H1 (cell line): Measurements from ENCODE around the gene RIN1. TPM values are rescaled to one million over a fixed set of nuclear protein-coding genes. Genes with fewer than 3 reads are reported as not detected.

ENCODE experiments used
- CTCF ChIA-PET: fragments of 300-600 bp; sonication (Branson Sonifier 250); formaldehyde crosslinking; loops from one replicate; lab custom pipeline; 2021; ENCODE audit not compliant: partially characterized antibody; lab: Charles Lee
- POLR2A ChIA-PET: fragments of 300-600 bp; sonication (Branson Sonifier 250); formaldehyde crosslinking; loops from one replicate; lab custom pipeline; 2021; ENCODE audit warnings: inconsistent platforms; ENCODE audit not compliant: partially characterized antibody; lab: Charles Lee
- DNase-seq, 2 experiments: peaks; one replicate each; pipeline versions ENCODE4 v3.0.0 to v3.0.0-alpha.2; 2010 to 2022; ENCODE audit warnings: low spot score in 2 of 2, low read depth in 1 of 2, mixed read lengths in 1 of 2
- FAIRE-seq: peaks from 2 replicates; lab custom pipeline; 2011; peaks lifted over from hg19 to GRCh38; lab: Jason Lieb, UNC
- H2AFZ ChIP-seq: 2 replicates; pipeline ENCODE4 v1.8.1; 2012; ENCODE audit warnings: low read length, inconsistent platforms
- H2AK5ac ChIP-seq: 2 replicates; pipeline ENCODE4 v1.6.1; 2013; ENCODE audit warnings: low read depth, low read length
- H2BK120ac ChIP-seq: replicated peaks from 2 replicates; pipeline ENCODE3; 2013; ENCODE audit warnings: low read depth, low read length, inconsistent platforms
- H2BK12ac ChIP-seq: 2 replicates; pipeline ENCODE4 v1.6.1; 2013; ENCODE audit warnings: low read depth, low read length
- H2BK15ac ChIP-seq: 2 replicates; pipeline ENCODE4 v1.6.1; 2013; ENCODE audit warnings: low read length
- H2BK20ac ChIP-seq: 2 replicates; pipeline ENCODE4 v1.6.1; 2013; ENCODE audit warnings: low read length
- H2BK5ac ChIP-seq: 2 replicates; pipeline ENCODE4 v1.6.1; 2013; ENCODE audit warnings: low read depth, low read length
- H3K14ac ChIP-seq: 2 replicates; pipeline ENCODE4 v1.6.1; 2013; ENCODE audit warnings: inconsistent platforms; ENCODE audit not compliant: insufficient read length
- H3K18ac ChIP-seq: 2 replicates; pipeline ENCODE4 v1.6.1; 2013; ENCODE audit warnings: low read length; ENCODE audit errors: extremely low read depth
- H3K23ac ChIP-seq: 2 replicates; pipeline ENCODE4 v1.6.1; 2013; ENCODE audit warnings: inconsistent platforms; ENCODE audit not compliant: insufficient read length
- H3K23me2 ChIP-seq: 2 replicates; pipeline ENCODE4 v1.6.1; 2013; ENCODE audit warnings: low read depth, low read length
- H3K27ac ChIP-seq: 2 replicates; pipeline ENCODE4 v1.6.1; 2011; ENCODE audit warnings: low read depth, low read length, inconsistent platforms
- H3K27me3 ChIP-seq, 4 experiments: replicated peaks in 1 of 4; 1 replicate in 1 of 4; 2 replicates in 3 of 4; pipeline versions ENCODE4 v1.6.1 to v1.8.1; 2011 to 2013; ENCODE audit warnings: low read length in 3 of 4, mild to moderate bottlenecking in 3 of 4, inconsistent platforms in 2 of 4, mixed read lengths in 2 of 4, moderate library complexity in 1 of 4; ENCODE audit not compliant: control insufficient read depth in 3 of 4, insufficient read depth in 3 of 4; ENCODE audit errors: extremely low read depth in 1 of 4
- H3K36me3 ChIP-seq, 4 experiments: 2 replicates each; pipeline versions ENCODE4 v1.6.1 to v1.8.1; 2011 to 2013; ENCODE audit warnings: mild to moderate bottlenecking in 4 of 4, low read length in 3 of 4, moderate library complexity in 2 of 4, control low read depth in 1 of 4, inconsistent platforms in 1 of 4; ENCODE audit not compliant: insufficient read depth in 4 of 4, control insufficient read depth in 2 of 4
- H3K4ac ChIP-seq: replicated peaks from 2 replicates; pipeline ENCODE3; 2013; ENCODE audit warnings: low read length, low read depth, mixed read lengths, inconsistent platforms; ENCODE audit not compliant: insufficient read length
- H3K4me1 ChIP-seq, 4 experiments: replicated peaks in 1 of 4; 1 replicate in 1 of 4; 2 replicates in 3 of 4; pipeline versions ENCODE4 v1.6.1 to v1.8.1; 2011 to 2013; ENCODE audit warnings: low read length in 3 of 4, inconsistent platforms in 2 of 4, mixed read lengths in 1 of 4; ENCODE audit not compliant: insufficient read depth in 4 of 4, control insufficient read depth in 3 of 4
- H3K4me2 ChIP-seq, 2 experiments: 2 replicates each; pipeline versions ENCODE4 v1.6.1 to v1.8.1; 2011 to 2013; ENCODE audit warnings: low read depth in 2 of 2, low read length in 2 of 2, control low read depth in 1 of 2, inconsistent platforms in 1 of 2, mild to moderate bottlenecking in 1 of 2; ENCODE audit not compliant: insufficient read depth in 1 of 2
- H3K4me3 ChIP-seq, 4 experiments: fragments of 200-600, 300-600 bp in 1 of 4; sonication (generic), shearing (Covaris generic), sonication (Bioruptor Twin) in 1 of 4; 2 replicates each; pipeline versions ENCODE4 v1.5.1 to v1.8.1; 2011 to 2016; ENCODE audit warnings: low read length in 4 of 4, low read depth in 3 of 4, control low read depth in 2 of 4, inconsistent platforms in 2 of 4, mild to moderate bottlenecking in 2 of 4, mixed read lengths in 1 of 4, moderate library complexity in 1 of 4; ENCODE audit not compliant: insufficient read depth in 2 of 4; ENCODE audit errors: extremely low read depth in 1 of 4
- H3K56ac ChIP-seq: replicated peaks from 2 replicates; pipeline ENCODE3; 2013; ENCODE audit warnings: low read depth, mild to moderate bottlenecking, mixed read lengths, low read length, inconsistent platforms; ENCODE audit not compliant: insufficient read length
- H3K79me1 ChIP-seq: 2 replicates; pipeline ENCODE4 v1.6.1; 2013; ENCODE audit warnings: low read depth, low read length, control low read depth
- H3K79me2 ChIP-seq, 2 experiments: 2 replicates each; pipeline versions ENCODE4 v1.6.1 to v1.8.1; 2012 to 2013; ENCODE audit warnings: low read length in 2 of 2, mild to moderate bottlenecking in 2 of 2, inconsistent platforms in 1 of 2; ENCODE audit not compliant: insufficient read depth in 2 of 2, control insufficient read depth in 1 of 2
- H3K9ac ChIP-seq, 4 experiments: replicated peaks in 1 of 4; 1 replicate in 1 of 4; 2 replicates in 3 of 4; pipeline versions ENCODE4 v1.6.1 to v1.8.1; 2011 to 2013; ENCODE audit warnings: low read depth in 3 of 4, low read length in 3 of 4, control low read depth in 2 of 4, mild to moderate bottlenecking in 2 of 4, moderate library complexity in 2 of 4, inconsistent platforms in 1 of 4; ENCODE audit errors: extremely low read depth in 1 of 4
- H3K9me3 ChIP-seq, 2 experiments: 2 replicates each; pipeline versions ENCODE4 v1.6.1 to v1.8.1; 2012 to 2013; ENCODE audit warnings: mild to moderate bottlenecking in 2 of 2, moderate library complexity in 2 of 2, control low read depth in 1 of 2, inconsistent platforms in 1 of 2, low read depth in 1 of 2, low read length in 1 of 2, mixed read lengths in 1 of 2; ENCODE audit not compliant: insufficient read depth in 2 of 2
- H4K20me1 ChIP-seq, 2 experiments: replicated peaks in 1 of 2; 2 replicates each; pipeline versions ENCODE3 to v1.8.1; 2011 to 2013; ENCODE audit warnings: inconsistent platforms in 2 of 2, low read length in 2 of 2, mild to moderate bottlenecking in 1 of 2; ENCODE audit not compliant: insufficient read depth in 2 of 2, control insufficient read depth in 1 of 2
- H4K5ac ChIP-seq: 2 replicates; pipeline ENCODE4 v1.6.1; 2013; ENCODE audit warnings: low read length, low read depth, mixed read lengths, inconsistent platforms; ENCODE audit not compliant: insufficient read length
- H4K8ac ChIP-seq: 2 replicates; pipeline ENCODE4 v1.8.0; 2013; ENCODE audit warnings: mild to moderate bottlenecking, moderate library complexity, low read length, inconsistent platforms; ENCODE audit not compliant: insufficient read depth; ENCODE audit errors: extremely low read depth
- H4K91ac ChIP-seq: replicated peaks from 2 replicates; pipeline ENCODE3; 2013; ENCODE audit warnings: low read length, mixed read lengths, inconsistent platforms; ENCODE audit not compliant: insufficient read length
- BRCA1 ChIP-seq: IDR thresholded peaks from 2 replicates; pipeline ENCODE4 v1.6.1; 2012; ENCODE audit warnings: low read depth, low read length, improper control_type of control experiment
- EZH2 ChIP-seq: fragments of 200-600 bp; sonication (generic); IDR thresholded peaks from 2 replicates; pipeline ENCODE4 v1.7.1; 2012; ENCODE audit warnings: low read depth, mild to moderate bottlenecking, moderate library complexity, low read length, inconsistent platforms; ENCODE audit not compliant: severe bottlenecking
- NANOG ChIP-seq: IDR thresholded peaks from 2 replicates; pipeline ENCODE4 v1.6.1; 2011; ENCODE audit warnings: low read length, low read depth, mild to moderate bottlenecking, inconsistent platforms; ENCODE audit not compliant: insufficient read depth, poor library complexity, severe bottlenecking
- NRF1 ChIP-seq: IDR thresholded peaks from 2 replicates; pipeline ENCODE4 v1.6.1; 2011; ENCODE audit warnings: mild to moderate bottlenecking, low read depth, low read length, improper control_type of control experiment
- RXRA ChIP-seq: IDR thresholded peaks from 2 replicates; pipeline ENCODE4 v1.6.1; 2011; ENCODE audit warnings: low read depth, mild to moderate bottlenecking, low read length, moderate library complexity; ENCODE audit not compliant: insufficient read depth
- SAP30 ChIP-seq: fragments of 300-600 bp; sonication (generic); IDR thresholded peaks from 2 replicates; pipeline ENCODE4 v1.7.1; 2012; ENCODE audit warnings: low read length, moderate library complexity, mild to moderate bottlenecking, inconsistent platforms; ENCODE audit not compliant: insufficient read depth, insufficient replicate concordance
- SUZ12 ChIP-seq: fragments of 200-600 bp; sonication (generic); IDR thresholded peaks from 2 replicates; pipeline ENCODE4 v1.6.1; 2012; ENCODE audit warnings: mild to moderate bottlenecking, inconsistent platforms, low read length, moderate library complexity, mixed read lengths
- TBP ChIP-seq: IDR thresholded peaks from 2 replicates; pipeline ENCODE4 v1.6.1; 2011; ENCODE audit warnings: low read depth, low read length, improper control_type of control experiment
- USF2 ChIP-seq: IDR thresholded peaks from 2 replicates; pipeline ENCODE4 v1.6.1; 2011; ENCODE audit warnings: low read length, improper control_type of control experiment
- ZNF274 ChIP-seq: IDR thresholded peaks from 2 replicates; pipeline ENCODE4 v1.7.0; 2012; ENCODE audit warnings: low read length, borderline replicate concordance; ENCODE audit errors: extremely low read depth
- WGBS, 2 experiments: shearing (Covaris generic) in 1 of 2; methylation state at CpG; one replicate each; pipeline versions ENCODE4 v1.1.6 to v1.1.7; 2013 to 2015; ENCODE audit warnings: low lambda C conversion rate in 2 of 2, mixed read lengths in 2 of 2, inconsistent platforms in 1 of 2, low coverage in 1 of 2, missing lambda C conversion rate in 1 of 2; ENCODE audit not compliant: insufficient replicate concordance in 2 of 2, insufficient coverage in 1 of 2, insufficient read length in 1 of 2; ENCODE audit errors: extremely low coverage in 1 of 2, missing lambda C conversion rate in 1 of 2; 5-methylcytosine and 5-hydroxymethylcytosine counted together
- polyA plus RNA-seq, 7 experiments: library from polyadenylated mRNA; depleted of rRNA in 3 of 7; stranded (reverse) in 5 of 7; unstranded in 2 of 7; fragments of >200 nt in 5 of 7; fragments of 200-250 nt in 2 of 7; gene quantifications; 1 replicate in 5 of 7; 2 replicates in 1 of 7; 4 replicates in 1 of 7; pipeline versions ENCODE4 v1.2.1 to v1.2.3, GENCODE V29; 2011 to 2013; ENCODE audit warnings: missing spikeins in 2 of 7, mixed read lengths in 2 of 7
- total RNA-seq: library from RNA; stranded (reverse); fragmentation: NEBNext Ultra II Directional; extraction: Animal tissue kit (Norgen Biotek cat#: 25700); gene quantifications from 2 replicates; pipeline ENCODE4 v1.2.1, GENCODE V29; 2021

The RIN1 gene
- total and polyA plus RNA-seq, 2 of the 8 experiments (the other 6 are each of a cell fraction or from before 2014, with no cell fraction given): 2.5 to 5.4 TPM

- Histone ChIP-seq H3K79me1 (peaks cover 9% of the 10 kb centered on the region; the same call in 1 of the 2 replicates), H2AFZ (no peak overlapping the region), H3K23ac (no peak overlapping the region), H3K36me3 (peaks cover 23 to 56% (median 53%) of the 10 kb centered on the region in 4 experiments), H3K56ac (no peak overlapping the region), H4K8ac (peak overlapping the region; percentile 3; the same call in 1 of the 2 replicates), H3K9me3 (no peaks in the 10 kb centered on the region), H3K4me3 (no peak overlapping the region), H3K4me2 (no peak overlapping the region), H4K5ac (no peak overlapping the region), H2BK120ac (no peak overlapping the region), H2BK15ac (no peak overlapping the region), H3K4me1 (peaks cover 0 to 8% (median 7%) of the 10 kb centered on the region in 4 experiments; a peak in 6 of 7 replicates), H2BK20ac (no peak overlapping the region), H3K9ac (no peak overlapping the region), H2BK5ac (0 out of 2 replicates have a peak overlapping the region, but pooled peaks have one; percentile 28), H2BK12ac (no peak overlapping the region), H3K18ac (no peak overlapping the region), H2AK5ac (no peak overlapping the region), H3K4ac (no peak overlapping the region), H3K27ac (no peak overlapping the region), H3K79me2 (peaks cover 0 to 16% of the 10 kb centered on the region in 2 experiments; a peak in 2 of 4 replicates), H4K20me1 (peaks cover 11 to 36% of the 10 kb centered on the region in 2 experiments), H3K27me3 (no peaks in the 10 kb centered on the region), H3K23me2 (peaks cover 7% of the 10 kb centered on the region; the same call in 1 of the 2 replicates), H4K91ac (no peak overlapping the region), H3K14ac (no peak overlapping the region)
- ChIA-PET POLR2A (interaction anchor here (0.8 to 28.0 kb wide), 5 partner anchors 9 to 29 kb away, joined by 3 to 487 read pairs (median 3); partner anchors contain the start of genes B4GAT1 and BRMS1), CTCF (interaction anchor here (0.9 to 4.1 kb wide), 4 partner anchors 18 to 53 kb away, joined by 3 to 18 read pairs (median 10); partner anchors contain the start of genes B4GAT1 and BRMS1)
- WGBS, 2 experiments: 92% methylated on average over 15 of the region's 15 CpGs; no CpG with 5 or more reads in 1 of the 2 experiments
- FAIRE-seq (no peak), DNase-seq (no peak)
- TF ChIP-seq RXRA (no peak), TBP (no peak), SAP30 (no peak), NANOG (no peak), EZH2 (no peak), BRCA1 (no peak), NRF1 (no peak), USF2 (no peak), ZNF274 (no peak), SUZ12 (no peak)
These were observed 31.5 kb upstream of the RIN1 start for GRCh38 chr11:66367561-66368312.
